ENCODE data around the gene MACROD2.

GRCh38 chr20:15224199-15224598 lies 1228.9 kb downstream of the MACROD2 start:
- TF ChIP-seq CTCF (IDR thresholded peaks at IDR 0.05) = no peak
- no peak for TF ChIP-seq EZH2 (IDR thresholded peaks at IDR 0.05; ENCODE audit: borderline replicate concordance, insufficient read depth, low read depth, low read length, poor library complexity, severe bottlenecking)
